PC-9 (cell line): ENCODE results near the gene SLC52A3. TPM values are rescaled to one million over a fixed set of nuclear protein-coding genes. Genes with fewer than 3 reads are reported as not detected.
A peak's percentile ranks its signal among the peaks of the same experiment; 100 is the strongest.

Source experiments
- BruUV-seq: library from RNA; stranded (reverse); fragments of 400-500 nt; replicated peaks from 2 replicates; lab custom pipeline; 2021; lab: Mats Ljungman, UMichigan
- CTCF ChIA-PET: fragments of 300-600 bp; sonication (Branson Sonifier 250); formaldehyde crosslinking; loops from one replicate; lab custom pipeline; 2022; ENCODE audit warnings: antibody characterized with exemption; lab: Charles Lee
- POLR2A ChIA-PET: fragments of 300-600 bp; sonication (Branson Sonifier 250); formaldehyde crosslinking; loops from one replicate; lab custom pipeline; 2022; ENCODE audit warnings: antibody characterized with exemption; ENCODE audit not compliant: unreplicated experiment; lab: Charles Lee
- DNase-seq, 2 experiments: peaks; one replicate each; pipeline versions ENCODE4 v3.0.0 to v3.0.0-alpha.2; 2015 to 2022; ENCODE audit warnings: mixed read lengths in 1 of 2
- H2AFZ ChIP-seq: fragments of 200-600 bp; sonication (generic); 2 replicates; pipeline ENCODE4 v1.8.1; 2017; ENCODE audit warnings: antibody characterized with exemption
- H3F3A ChIP-seq: fragments of 200-600 bp; sonication (generic); 2 replicates; pipeline ENCODE4 v1.8.1; 2017; ENCODE audit warnings: antibody characterized with exemption, mild to moderate bottlenecking, low read depth; ENCODE audit not compliant: insufficient read depth
- H3K27ac ChIP-seq: fragments of 200-600 bp; sonication (generic); 2 replicates; pipeline ENCODE4 v1.6.1; 2016; ENCODE audit warnings: mixed run types
- H3K27me3 ChIP-seq: fragments of 200-600 bp; sonication (generic); 2 replicates; pipeline ENCODE4 v1.6.1; 2016; ENCODE audit warnings: low read depth, mixed run types; ENCODE audit not compliant: insufficient read depth
- H3K36me3 ChIP-seq: fragments of 200-600 bp; sonication (generic); 2 replicates; pipeline ENCODE4 v1.6.1; 2016; ENCODE audit warnings: low read depth, mixed run types
- H3K4me1 ChIP-seq: fragments of 200-600 bp; sonication (generic); replicated peaks from 2 replicates; pipeline ENCODE4 v1.6.1; 2016; ENCODE audit warnings: mixed run types; ENCODE audit not compliant: insufficient read depth
- H3K4me2 ChIP-seq: fragments of 200-600 bp; sonication (generic); 2 replicates; pipeline ENCODE4 v1.6.1; 2017; ENCODE audit warnings: mixed run types
- H3K4me3 ChIP-seq: fragments of 200-600 bp; sonication (generic); 2 replicates; pipeline ENCODE4 v1.6.1; 2016; ENCODE audit warnings: mixed run types
- H3K79me2 ChIP-seq: fragments of 200-600 bp; sonication (generic); 2 replicates; pipeline ENCODE4 v1.6.1; 2017; ENCODE audit warnings: low read depth, mixed run types
- H3K9me2 ChIP-seq: fragments of 200-600 bp; sonication (generic); 2 replicates; pipeline ENCODE4 v1.8.1; 2017; ENCODE audit warnings: mild to moderate bottlenecking; ENCODE audit not compliant: insufficient read depth
- H3K9me3 ChIP-seq: fragments of 200-600 bp; sonication (generic); 2 replicates; pipeline ENCODE4 v1.8.1; 2016; ENCODE audit warnings: low read depth; ENCODE audit not compliant: insufficient read depth
- H4K20me1 ChIP-seq: fragments of 200-600 bp; sonication (generic); 2 replicates; pipeline ENCODE4 v1.8.1; 2017; ENCODE audit not compliant: insufficient read depth
- EZH2 ChIP-seq: fragments of 200-600 bp; sonication (generic); IDR thresholded peaks from 2 replicates; pipeline ENCODE4 v1.8.0; 2017; ENCODE audit warnings: antibody characterized with exemption, low read depth
- intact Hi-C: fragments of 100-400 bp; cut with micrococcal nuclease; formaldehyde crosslinking; loops from one replicate; pipeline ENCODE4 v1.10.0; 2022; ENCODE audit not compliant: unreplicated experiment
- total RNA-seq: library from RNA; stranded (reverse); gene quantifications from 2 replicates; pipeline ENCODE4 v1.2.3, GENCODE V29; 2021
- TF ChIP-seq, protein P1 (sequence below): fragments of 200-600 bp; sonication (generic); conservative IDR thresholded peaks from 2 replicates; pipeline ENCODE4 v1.6.1; 2017; ENCODE audit warnings: mixed run types, antibody characterized with exemption, mild to moderate bottlenecking, moderate library complexity

The SLC52A3 gene
- total RNA-seq, 1 experiment from 2014 or later: 6.9 TPM

- Histone ChIP-seq H3K4me2 (peak overlapping the region; percentile 10; the same call in 1 of the 2 replicates), H3K9me2 (no peaks in the 10 kb centered on the region), H3K27me3 (no peaks in the 10 kb centered on the region), H3K9me3 (no peaks in the 10 kb centered on the region), H3K79me2 (0 out of 2 replicates have a peak, but pooled peaks cover 7% of the 10 kb centered on the region), H3K27ac (no peak overlapping the region), H3F3A (peaks cover 14% of the 10 kb centered on the region; the same call in 1 of the 2 replicates), H2AFZ (no peak overlapping the region), H3K36me3 (no peaks in the 10 kb centered on the region), H4K20me1 (no peaks in the 10 kb centered on the region), H3K4me3 (no peak overlapping the region), H3K4me1 (peaks cover 46% of the 10 kb centered on the region)
- no peak for DNase-seq
- no TSS peak for BruUV-seq
- ChIA-PET POLR2A (no interaction called here), CTCF (no interaction called here)
- TF ChIP-seq, protein P1, sequence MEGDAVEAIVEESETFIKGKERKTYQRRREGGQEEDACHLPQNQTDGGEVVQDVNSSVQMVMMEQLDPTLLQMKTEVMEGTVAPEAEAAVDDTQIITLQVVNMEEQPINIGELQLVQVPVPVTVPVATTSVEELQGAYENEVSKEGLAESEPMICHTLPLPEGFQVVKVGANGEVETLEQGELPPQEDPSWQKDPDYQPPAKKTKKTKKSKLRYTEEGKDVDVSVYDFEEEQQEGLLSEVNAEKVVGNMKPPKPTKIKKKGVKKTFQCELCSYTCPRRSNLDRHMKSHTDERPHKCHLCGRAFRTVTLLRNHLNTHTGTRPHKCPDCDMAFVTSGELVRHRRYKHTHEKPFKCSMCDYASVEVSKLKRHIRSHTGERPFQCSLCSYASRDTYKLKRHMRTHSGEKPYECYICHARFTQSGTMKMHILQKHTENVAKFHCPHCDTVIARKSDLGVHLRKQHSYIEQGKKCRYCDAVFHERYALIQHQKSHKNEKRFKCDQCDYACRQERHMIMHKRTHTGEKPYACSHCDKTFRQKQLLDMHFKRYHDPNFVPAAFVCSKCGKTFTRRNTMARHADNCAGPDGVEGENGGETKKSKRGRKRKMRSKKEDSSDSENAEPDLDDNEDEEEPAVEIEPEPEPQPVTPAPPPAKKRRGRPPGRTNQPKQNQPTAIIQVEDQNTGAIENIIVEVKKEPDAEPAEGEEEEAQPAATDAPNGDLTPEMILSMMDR: no peak
- TF ChIP-seq EZH2: no peak
- intact Hi-C loops: no loop called here
Measured at GRCh38 chr20:771741-772464, 3.6 kb upstream of the SLC52A3 start.

GRCh38 chr20:770691-771090 is 2.4 kb upstream of the SLC52A3 start:
- Histone ChIP-seq H2AFZ (no peak overlapping the region), H3K9me2 (no peaks in the 10 kb centered on the region), H4K20me1 (no peaks in the 10 kb centered on the region), H3K4me3 (no peak overlapping the region), H3K4me2 (no peak overlapping the region), H3K9me3 (no peaks in the 10 kb centered on the region), H3K79me2 (0 out of 2 replicates have a peak, but pooled peaks cover 7% of the 10 kb centered on the region), H3K27me3 (no peaks in the 10 kb centered on the region), H3F3A (peaks cover 18% of the 10 kb centered on the region; the same call in 1 of the 2 replicates), H3K27ac (no peak overlapping the region), H3K36me3 (no peaks in the 10 kb centered on the region), H3K4me1 (peaks cover 46% of the 10 kb centered on the region)
- no peak for TF ChIP-seq EZH2
- TF ChIP-seq, protein P1: no peak
- ChIA-PET POLR2A (no interaction called here), CTCF (no interaction called here)
- BruUV-seq: no TSS peak
- intact Hi-C loops: no loop called here
- DNase-seq: no peak

- Histone ChIP-seq H3F3A (peaks cover 18% of the 10 kb centered on the region; the same call in 1 of the 2 replicates), H3K27ac (peak overlapping the region; percentile 70), H3K4me2 (peak overlapping the region; percentile 73), H3K9me2 (no peaks in the 10 kb centered on the region), H3K79me2 (0 out of 2 replicates have a peak, but pooled peaks cover 7% of the 10 kb centered on the region), H3K9me3 (no peaks in the 10 kb centered on the region), H3K4me1 (peaks cover 34% of the 10 kb centered on the region), H3K36me3 (no peaks in the 10 kb centered on the region), H3K27me3 (no peaks in the 10 kb centered on the region), H3K4me3 (peak overlapping the region; percentile 53; the same call in 1 of the 2 replicates), H4K20me1 (no peaks in the 10 kb centered on the region), H2AFZ (no peak overlapping the region)
- no TSS peak for BruUV-seq
- TF ChIP-seq, protein P1: no peak
- TF ChIP-seq EZH2: no peak
- ChIA-PET POLR2A (no interaction called here), CTCF (no interaction called here)
- DNase-seq: peak in 1 of 2 experiments; percentile 94
- intact Hi-C loops: loop anchor here (5.0 kb wide), 1 partner anchor 275 kb away; no protein-coding TSS in a partner anchor
Measured at GRCh38 chr20:766906-767305, 1.4 kb downstream of the SLC52A3 start.
